T-helper 9 cell (primary cell): ENCODE measurements around the gene PCDHB10.
A peak's percentile ranks its signal among the peaks of the same experiment; 100 is the strongest.
"Not testable (repeated sequence)": the region's sequence is repeated elsewhere in the genome, so short reads cannot be mapped to it uniquely, and the experiment has no call there.

Source experiments
- DNase-seq: peaks from one replicate; pipeline ENCODE4 v3.0.0-alpha.2; 2020
- total RNA-seq, 2 donors: gene quantifications; one replicate each; lab custom pipeline; 2026; lab: John Stamatoyannopoulos, UW

The PCDHB10 gene
- 0 reads per million in 2 donors for total RNA-seq

- peak; percentile 16 for DNase-seq
Observed at GRCh38 chr5:141192110-141192725, at the start of gene PCDHB10. Gene PCDHB10 (plus strand): TSS chr5:141192353. CDS start chr5:141192553, 200 bp downstream.

- no peak for DNase-seq
Observed at GRCh38 chr5:141149812-141150211, 42.3 kb upstream of the PCDHB10 start, which contains the start of gene PCDHB6. Gene PCDHB6 (plus strand): TSS chr5:141150057. CDS start chr5:141150258, 201 bp downstream.

- DNase-seq = no peak
Observed at GRCh38 chr5:141150224-141150992, 41.7 kb upstream of the PCDHB10 start.

- DNase-seq = no peak
Observed at GRCh38 chr5:141150993-141151325, 41.2 kb upstream of the PCDHB10 start.

GRCh38 chr5:141151632-141152031, 40.5 kb upstream of the PCDHB10 start:
- not testable (repeated sequence) for DNase-seq

GRCh38 chr5:141152096-141152495, 40.1 kb upstream of the PCDHB10 start:
- not testable (repeated sequence) for DNase-seq

- DNase-seq = no peak
Observed at GRCh38 chr5:141155540-141156374, 36.4 kb upstream of the PCDHB10 start.

- DNase-seq = not testable (repeated sequence)
Observed at GRCh38 chr5:141157356-141157755, 34.8 kb upstream of the PCDHB10 start.

GRCh38 chr5:141157901-141158300, 34.3 kb upstream of the PCDHB10 start:
- not testable (repeated sequence) for DNase-seq

- peak; percentile 11 for DNase-seq
Observed at GRCh38 chr5:141172381-141173204, 19.6 kb upstream of the PCDHB10 start, which contains the start of gene PCDHB7. Gene PCDHB7 (plus strand): TSS chr5:141172644. CDS start chr5:141172836, 192 bp downstream.

GRCh38 chr5:141174291-141175104, 17.7 kb upstream of the PCDHB10 start:
- DNase-seq = not testable (repeated sequence)

GRCh38 chr5:141175933-141176332, 16.2 kb upstream of the PCDHB10 start:
- no peak for DNase-seq

- not testable (repeated sequence) for DNase-seq
Observed at GRCh38 chr5:141177577-141178191, 14.5 kb upstream of the PCDHB10 start, which contains the start of gene PCDHB8. Gene PCDHB8 (plus strand): TSS chr5:141177790. CDS start chr5:141178035, 245 bp downstream.

GRCh38 chr5:141179371-141179770, 12.8 kb upstream of the PCDHB10 start:
- DNase-seq = not testable (repeated sequence)

- DNase-seq = not testable (repeated sequence)
Observed at GRCh38 chr5:141179876-141180275, 12.3 kb upstream of the PCDHB10 start.

- no peak for DNase-seq
Observed at GRCh38 chr5:141180313-141180712, 11.8 kb upstream of the PCDHB10 start.

GRCh38 chr5:141182248-141182647, 9.9 kb upstream of the PCDHB10 start, which contains the start of gene PCDHB16:
Gene PCDHB16 (plus strand): TSS chr5:141182387. CDS start chr5:141182560, 173 bp downstream.
- no peak for DNase-seq

- not testable (repeated sequence) for DNase-seq
Observed at GRCh38 chr5:141184117-141184855, 7.9 kb upstream of the PCDHB10 start.

- DNase-seq = peak; percentile 35
Observed at GRCh38 chr5:141186897-141187512, 5.1 kb upstream of the PCDHB10 start, which contains the start of gene PCDHB9. Gene PCDHB9 (plus strand): TSS chr5:141187161. CDS start chr5:141187319, 158 bp downstream.
